Pancreas (tissue), 10 donors: ENCODE measurements around the gene KNDC1. TPM values are rescaled to one million over a fixed set of nuclear protein-coding genes. Genes with fewer than 3 reads are reported as not detected.

Experiments
- ATAC-seq, 4 donors: fragments of 200-7000 bp; cut with Tn5 transposase; one replicate each; pipeline versions ENCODE4 v1.8.0 to v1.9.1; 2020; ENCODE audit warnings: mild to moderate bottlenecking in 4 of 4, moderate library complexity in 4 of 4
- DNase-seq, 6 donors: peaks; one replicate each; pipeline ENCODE4 v3.0.0-alpha.2; 2020
- FAIRE-seq: peaks from 2 replicates; lab custom pipeline; 2012; peaks lifted over from hg19 to GRCh38; lab: Jason Lieb, UNC
- H3K27ac ChIP-seq, 4 donors: fragments of 200-600 bp; sonication (generic); 1 replicate in 3 of 4; 2 replicates in 1 of 4; pipeline versions ENCODE4 v1.5.0 to v1.8.0; 2020
- H3K27me3 ChIP-seq, 4 donors: fragments of 200-600 bp; one replicate each; pipeline ENCODE4 v1.8.0; 2021
- H3K36me3 ChIP-seq, 3 donors: fragments of 200-600 bp; sonication (generic) in 1 of 3; one replicate each; pipeline versions ENCODE4 v1.5.0 to v1.8.0; 2020 to 2021
- H3K4me1 ChIP-seq, 3 donors: fragments of 200-600 bp; one replicate each; pipeline ENCODE4 v1.8.0; 2021
- H3K4me3 ChIP-seq, 4 donors: fragments of 200-600 bp; sonication (generic) in 2 of 4; one replicate each; pipeline versions ENCODE4 v1.5.0 to v1.8.0; 2020 to 2021
- H3K9me3 ChIP-seq, 4 donors: fragments of 200-600 bp; one replicate each; pipeline ENCODE4 v1.8.0; 2021
- WGBS, 2 donors: extraction: QIAGEN DNeasy Blood & Tissue Kit; methylation state at CpG; one replicate each; pipeline ENCODE4 v1.1.7; 2013; 5-methylcytosine and 5-hydroxymethylcytosine counted together
- intact Hi-C, 3 donors: fragments of 100-400 bp; cut with DNase I; formaldehyde crosslinking; loops; one replicate each; pipeline versions ENCODE4 v1.11.1 to v1.14.2; 2022
- polyA plus RNA-seq, 2 donors: library from polyadenylated mRNA; stranded (reverse); fragments of 200-250 nt; gene quantifications; one replicate each; pipeline ENCODE4 v1.2.3, GENCODE V29; 2013
- total RNA-seq, 6 donors: library from RNA; stranded (reverse); fragmentation: NEBNext Ultra II Directional in 4 of 6; extraction: Animal tissue kit (Norgen Biotek cat#: 25700) in 4 of 6; gene quantifications; one replicate each; pipeline versions ENCODE4 v1.2.1 to v1.2.4, GENCODE V29; 2021 to 2023
- TF ChIP-seq, protein P1 (sequence below), 4 donors: fragments of 200-600 bp; sonication (generic) in 3 of 4; IDR thresholded peaks; one replicate each; pipeline versions ENCODE4 v1.5.0 to v1.8.0; 2021; ENCODE audit warnings: antibody characterized with exemption in 4 of 4
- donor health status: healthy with polysubstance abuse.
- donor health status: DM: no; HTN: no; CAD: no; lungs with moderate emphysema.
- donor health status: DM: no; HTN: no; CAD: no.
- donor health status: control.
- donor health status: control.
- donor health status: Bipolar disorder and iron deficiency.
- donor health status: DM: yes; HTN: yes; CAD: no.
- donor health status: DM: no; HTN: no; CAD: no.
- donor health status: DM: no; HTN: no; CAD: no.
- donor health status: DM: yes; HTN: yes; CAD: no.

KNDC1 gene
- total and polyA plus RNA-seq, 8 donors = 0.14 to 3.1 (median 0.74) TPM

DNA sequence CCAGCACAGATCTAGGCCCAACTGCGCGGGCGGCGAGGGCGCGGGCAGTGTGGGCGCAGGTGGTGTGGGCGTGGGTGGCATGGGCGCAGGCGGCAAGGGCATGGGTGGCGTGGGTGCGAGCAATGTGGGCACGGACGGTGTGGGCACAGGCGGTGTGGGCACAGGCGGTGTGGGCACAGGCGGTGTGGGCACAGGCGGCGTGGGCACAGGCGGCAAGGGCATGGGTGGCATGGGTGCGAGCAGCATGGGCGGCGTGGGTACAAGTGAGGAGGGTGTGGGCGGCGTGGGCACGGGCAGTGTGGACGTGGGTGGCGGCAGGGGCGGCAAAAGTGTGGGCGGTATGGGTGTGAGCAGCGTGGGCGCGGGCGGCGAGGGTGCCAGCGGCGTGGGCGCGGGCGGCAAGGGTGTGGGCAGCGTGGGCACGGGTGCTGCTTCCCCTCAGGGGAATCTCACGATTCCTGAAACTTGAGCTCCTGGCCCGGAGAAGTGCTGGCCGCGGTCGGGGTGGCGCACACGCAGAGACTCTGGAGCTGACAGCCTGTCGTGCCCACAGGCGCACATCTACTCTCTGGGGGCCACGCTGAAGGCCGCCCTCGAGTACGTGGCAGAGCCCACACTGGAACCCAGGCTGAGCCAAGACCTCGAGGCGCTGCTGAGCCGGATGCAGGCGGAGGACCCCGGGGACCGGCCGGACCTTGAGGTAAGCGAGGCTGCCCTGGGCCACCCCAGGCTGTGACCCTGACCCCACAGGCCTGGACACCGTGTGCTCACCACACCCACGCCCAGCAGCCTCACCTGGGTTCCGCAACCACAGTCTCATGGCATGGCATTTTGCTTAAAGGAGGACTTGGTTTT is 23.0 kb downstream of the KNDC1 start:
- TF ChIP-seq, protein P1, sequence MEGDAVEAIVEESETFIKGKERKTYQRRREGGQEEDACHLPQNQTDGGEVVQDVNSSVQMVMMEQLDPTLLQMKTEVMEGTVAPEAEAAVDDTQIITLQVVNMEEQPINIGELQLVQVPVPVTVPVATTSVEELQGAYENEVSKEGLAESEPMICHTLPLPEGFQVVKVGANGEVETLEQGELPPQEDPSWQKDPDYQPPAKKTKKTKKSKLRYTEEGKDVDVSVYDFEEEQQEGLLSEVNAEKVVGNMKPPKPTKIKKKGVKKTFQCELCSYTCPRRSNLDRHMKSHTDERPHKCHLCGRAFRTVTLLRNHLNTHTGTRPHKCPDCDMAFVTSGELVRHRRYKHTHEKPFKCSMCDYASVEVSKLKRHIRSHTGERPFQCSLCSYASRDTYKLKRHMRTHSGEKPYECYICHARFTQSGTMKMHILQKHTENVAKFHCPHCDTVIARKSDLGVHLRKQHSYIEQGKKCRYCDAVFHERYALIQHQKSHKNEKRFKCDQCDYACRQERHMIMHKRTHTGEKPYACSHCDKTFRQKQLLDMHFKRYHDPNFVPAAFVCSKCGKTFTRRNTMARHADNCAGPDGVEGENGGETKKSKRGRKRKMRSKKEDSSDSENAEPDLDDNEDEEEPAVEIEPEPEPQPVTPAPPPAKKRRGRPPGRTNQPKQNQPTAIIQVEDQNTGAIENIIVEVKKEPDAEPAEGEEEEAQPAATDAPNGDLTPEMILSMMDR (IDR thresholded peaks at IDR 0.05) = no peak
- DNase-seq (peak in 2 of 6 donors; percentile 45 to 57), FAIRE-seq (no peak), ATAC-seq (no peak)
- Histone ChIP-seq H3K36me3 (no peaks in the 10 kb centered on the region), H3K4me3 (no peak overlapping the region), H3K4me1 (no peaks in the 10 kb centered on the region), H3K27me3 (peaks cover 0 to 3% (median 0%) of the 10 kb centered on the region in 4 donors), H3K9me3 (no peaks in the 10 kb centered on the region), H3K27ac (no peak overlapping the region)
- intact Hi-C loops = no loop called here
- WGBS, 2 donors = 79 to 82% methylated on average over 63 to 66 of the region's 66 CpGs

DNA sequence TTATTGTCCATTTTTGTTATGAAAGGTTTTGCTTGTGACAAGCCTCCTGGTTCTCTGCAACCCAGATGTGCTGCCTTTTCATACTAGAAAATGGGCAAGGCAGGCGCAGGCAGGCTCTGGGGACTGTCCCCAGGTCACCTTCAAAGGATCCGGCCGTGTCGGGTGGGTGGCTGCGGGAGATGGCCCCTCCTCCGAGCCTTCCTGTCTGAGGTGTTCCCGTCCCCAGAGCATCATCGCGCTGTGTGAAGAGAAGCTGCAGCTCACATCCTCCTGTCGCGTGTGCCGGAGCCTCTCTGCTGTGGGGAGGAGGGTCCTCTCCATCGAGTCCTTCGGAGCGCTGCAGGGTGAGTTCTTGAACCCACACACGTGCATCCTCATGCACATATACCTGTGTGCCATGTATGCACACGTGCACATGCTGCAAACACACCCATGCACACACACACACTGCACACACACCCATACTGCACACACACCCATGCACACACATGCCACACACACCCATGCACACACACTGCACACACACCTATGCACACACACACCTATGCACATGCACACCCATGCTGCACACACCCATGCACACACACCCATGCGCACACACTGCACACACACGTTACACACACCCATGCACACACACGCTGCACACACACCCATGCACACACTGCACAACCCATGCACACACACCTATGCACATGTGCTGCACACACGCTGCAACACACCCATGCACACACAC is 23.8 kb downstream of the KNDC1 start:
- DNase-seq (no peak), ATAC-seq (no peak), FAIRE-seq (no peak)
- Histone ChIP-seq H3K9me3 (no peaks in the 10 kb centered on the region), H3K4me1 (no peaks in the 10 kb centered on the region), H3K27me3 (peaks cover 0 to 3% (median 0%) of the 10 kb centered on the region in 4 donors), H3K4me3 (no peak overlapping the region), H3K36me3 (no peaks in the 10 kb centered on the region), H3K27ac (no peak overlapping the region)
- intact Hi-C loops = no loop called here
- TF ChIP-seq, protein P1 (IDR thresholded peaks at IDR 0.05) = no peak
- 61 to 72% methylated on average over 21 of the region's 21 CpGs for WGBS, 2 donors

DNA sequence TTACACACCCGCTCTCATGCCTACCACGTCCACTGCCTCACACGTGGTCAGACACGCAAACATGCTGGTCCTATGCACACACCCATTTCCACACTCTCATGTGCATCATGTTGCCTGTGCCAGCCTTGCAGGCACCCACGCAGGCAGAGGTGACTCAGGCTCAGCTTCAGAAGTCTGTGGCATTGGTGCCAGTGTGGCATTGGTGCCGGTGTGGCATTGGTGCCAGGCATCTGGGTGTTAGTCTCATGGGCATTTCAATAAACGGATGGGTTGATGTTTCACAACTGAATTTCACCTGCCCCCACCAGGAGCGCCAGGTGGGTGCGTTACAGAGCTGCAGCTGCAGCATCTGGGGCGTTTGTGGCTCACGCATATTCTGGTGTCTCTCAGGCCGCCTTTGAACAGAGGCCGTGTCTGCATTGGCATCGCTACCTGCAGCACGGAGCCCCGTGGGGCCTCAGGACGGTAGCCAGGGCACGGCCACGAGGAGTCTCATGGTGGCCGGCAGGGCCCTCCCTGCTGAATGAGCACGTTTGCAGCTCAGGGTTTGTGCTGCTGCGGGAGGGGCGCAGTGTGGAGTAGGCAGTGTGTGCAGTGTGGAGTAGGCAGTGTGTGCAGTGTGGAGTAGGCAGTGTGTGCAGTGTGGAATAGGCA is 24.7 kb downstream of the KNDC1 start:
- peaks cover 0 to 3% (median 0%) of the 10 kb centered on the region in 4 donors for H3K27me3 ChIP-seq
- DNase-seq (no peak), FAIRE-seq (no peak), ATAC-seq (no peak)
- H3K9me3 ChIP-seq = no peaks in the 10 kb centered on the region
- no peaks in the 10 kb centered on the region for H3K36me3 ChIP-seq
- 69 to 78% methylated on average over 23 of the region's 23 CpGs for WGBS, 2 donors
- TF ChIP-seq, protein P1 (IDR thresholded peaks at IDR 0.05) = no peak
- H3K4me3 ChIP-seq = no peak overlapping the region
- no peaks in the 10 kb centered on the region for H3K4me1 ChIP-seq
- intact Hi-C loops = no loop called here
- H3K27ac ChIP-seq = no peak overlapping the region

DNA sequence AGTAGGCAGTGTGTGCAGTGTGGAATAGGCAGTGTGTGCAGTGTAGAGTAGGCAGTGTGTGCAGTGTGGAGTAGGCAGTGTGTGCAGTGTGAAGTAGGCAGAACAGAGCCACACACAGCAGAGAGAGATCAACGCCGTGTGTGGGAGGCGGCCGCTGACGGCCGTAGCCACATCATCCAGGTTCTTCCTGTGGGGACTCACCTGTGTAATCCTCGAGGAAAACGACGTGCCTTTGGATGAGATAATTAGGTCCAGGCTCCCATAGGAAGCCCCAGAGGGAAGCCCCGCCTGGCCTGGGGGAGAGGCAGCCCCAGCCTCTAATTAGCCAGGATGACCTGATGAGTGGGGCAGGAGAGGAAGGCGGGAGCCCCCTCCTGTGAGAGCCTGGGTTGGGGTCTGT is 25.4 kb downstream of the KNDC1 start:
- no peaks in the 10 kb centered on the region for H3K4me1 ChIP-seq
- no peak for ATAC-seq
- no peaks in the 10 kb centered on the region for H3K36me3 ChIP-seq
- 51 to 68% methylated on average over 9 to 11 of the region's 11 CpGs for WGBS, 2 donors
- no peak for FAIRE-seq
- peaks cover 0 to 3% (median 0%) of the 10 kb centered on the region in 4 donors for H3K27me3 ChIP-seq
- intact Hi-C loops = no loop called here
- TF ChIP-seq, protein P1 (IDR thresholded peaks at IDR 0.05) = no peak
- no peak for DNase-seq
- no peak overlapping the region for H3K27ac ChIP-seq
- no peaks in the 10 kb centered on the region for H3K9me3 ChIP-seq
- no peak overlapping the region for H3K4me3 ChIP-seq
